ENCODE data around the gene PAN2.
A peak's percentile ranks its signal among the peaks of the same experiment; 100 is the strongest.
"Not testable (repeated sequence)": the region's sequence is repeated elsewhere in the genome, so short reads cannot be mapped to it uniquely, and the experiment has no call there.

Gene PAN2

GRCh38 chr12:56304276-56304675 lies 29.5 kb downstream of the PAN2 start:
- no peak for DNase-seq

DNA sequence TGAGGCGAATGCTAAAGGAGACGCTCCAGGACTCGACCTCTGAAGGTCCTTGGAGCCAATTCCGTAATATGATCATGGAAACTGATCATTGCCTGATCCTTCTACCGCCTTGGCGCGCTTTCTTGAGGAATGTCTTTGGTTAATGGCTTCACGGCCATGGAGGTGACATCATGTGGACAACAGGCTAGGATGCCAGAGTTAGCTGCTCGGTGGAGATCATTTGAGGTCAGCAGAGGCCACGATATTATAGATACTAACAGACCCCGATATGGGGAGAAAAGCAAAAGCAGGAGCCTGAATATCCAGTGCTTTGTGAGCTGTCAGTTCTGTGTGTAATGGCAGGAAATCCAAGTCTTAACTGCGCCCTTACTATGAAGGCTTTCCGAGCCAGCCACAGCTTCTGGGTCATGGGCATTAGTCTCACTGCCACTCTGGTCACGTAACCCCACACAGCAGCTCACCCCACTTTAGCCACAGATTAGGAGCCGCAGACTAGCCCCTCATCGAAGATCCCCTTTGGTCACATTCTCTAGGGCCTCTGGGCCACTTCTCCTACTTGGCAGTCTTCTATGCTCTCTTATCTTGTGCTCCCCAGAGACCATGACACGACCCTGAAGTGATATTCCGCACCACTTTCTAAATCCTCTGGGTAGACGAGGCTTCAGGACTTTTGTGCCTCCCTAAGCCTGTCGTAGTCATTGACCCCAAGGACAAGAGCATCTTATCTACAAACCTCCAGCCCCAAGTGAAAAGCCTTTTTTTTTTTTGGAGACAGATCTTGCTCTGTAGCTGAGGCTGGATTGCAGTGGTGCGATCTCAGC lies 32.9 kb downstream of the PAN2 start:
- DNase-seq = peak; percentile 78

DNA sequence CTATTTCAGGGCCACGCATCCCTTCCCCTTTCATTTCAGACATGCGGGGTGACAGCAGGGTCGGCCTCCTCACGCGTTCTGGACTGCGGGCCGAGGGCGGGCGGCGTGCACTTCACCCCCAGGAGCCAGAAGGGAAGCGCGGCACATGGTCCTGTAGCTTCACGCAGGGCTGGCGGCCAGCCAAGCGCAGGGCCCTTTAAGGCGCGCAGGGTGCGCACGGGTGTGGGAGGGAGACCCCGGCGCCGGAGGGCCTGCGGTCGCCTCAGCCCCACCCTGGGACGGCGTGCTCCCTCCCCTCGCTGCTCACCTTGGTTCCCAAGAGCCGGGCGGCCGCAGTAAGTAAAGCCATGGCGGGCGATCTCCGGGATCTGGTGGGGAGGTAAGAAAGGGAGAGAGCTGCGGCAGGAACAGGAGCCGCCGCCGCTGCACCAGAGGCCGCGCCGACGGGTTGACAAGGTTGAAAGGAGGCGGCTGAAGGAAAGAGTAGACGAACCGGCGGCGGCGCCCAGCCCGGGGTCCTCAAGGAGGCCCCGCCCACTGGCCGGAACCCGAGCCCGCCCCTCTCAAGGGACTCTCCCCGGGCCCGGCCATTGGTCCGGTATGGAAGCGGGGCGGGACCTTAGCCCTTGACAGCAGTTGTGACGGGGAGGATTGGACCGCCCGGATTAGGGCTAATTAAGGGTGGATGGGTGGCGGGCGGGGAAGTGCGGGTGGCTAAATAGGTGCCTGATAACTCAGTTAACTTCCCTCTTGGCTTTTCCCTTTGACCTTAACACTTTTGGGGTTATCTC lies 33.8 kb downstream of the PAN2 start, which contains the start of gene CS:
CS (minus strand) TSS at position 478 of the 791 bp plus-strand sequence; CDS start at position 349, 129 bp downstream.
- peak; percentile 99 for DNase-seq

- DNase-seq = peak; percentile 79
Measured at GRCh38 chr12:56299308-56299852, 34.4 kb downstream of the PAN2 start.

- DNase-seq = no peak
Measured at GRCh38 chr12:56298828-56299227, 35.0 kb downstream of the PAN2 start.

DNA sequence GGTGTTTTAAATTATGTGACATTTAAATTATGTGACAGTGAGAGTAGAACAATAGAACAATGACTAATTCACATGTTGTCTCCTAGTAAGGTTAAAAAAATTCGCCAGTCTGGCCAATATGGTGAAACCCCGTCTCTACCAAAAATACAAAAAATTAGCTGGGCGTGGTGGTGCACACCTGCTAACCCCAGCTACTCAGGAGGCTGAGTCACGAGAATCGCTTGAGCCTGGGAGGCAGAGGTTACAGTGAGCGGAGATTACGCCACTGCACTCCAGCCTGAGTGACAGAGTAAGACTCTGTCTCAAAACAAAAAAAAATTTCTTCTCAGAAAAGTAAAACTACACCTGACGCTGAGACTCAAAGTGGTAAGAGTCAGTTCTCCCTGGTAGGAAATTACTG lies 36.4 kb downstream of the PAN2 start:
- no peak for DNase-seq

- DNase-seq = no peak
Measured at GRCh38 chr12:56296295-56296694, 37.5 kb downstream of the PAN2 start.

DNA sequence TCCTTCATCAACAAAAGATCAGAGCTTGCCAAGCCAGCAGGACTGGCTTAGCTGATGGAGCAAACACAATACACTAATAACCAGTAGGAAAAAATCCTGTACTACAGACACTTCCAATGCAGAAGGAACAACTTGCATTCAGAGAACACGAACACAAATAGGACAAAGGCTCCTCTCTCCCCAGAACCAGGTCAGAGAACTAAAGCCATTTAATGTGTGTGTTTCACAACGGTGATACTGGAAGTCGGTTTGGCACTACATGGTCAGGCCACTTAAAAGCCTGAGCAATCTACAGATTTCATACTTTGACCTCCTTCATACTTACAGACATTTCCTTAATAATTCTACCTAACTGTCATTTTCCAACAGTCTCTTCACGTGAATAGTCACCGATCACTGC lies 40.0 kb downstream of the PAN2 start:
- DNase-seq = no peak

DNA sequence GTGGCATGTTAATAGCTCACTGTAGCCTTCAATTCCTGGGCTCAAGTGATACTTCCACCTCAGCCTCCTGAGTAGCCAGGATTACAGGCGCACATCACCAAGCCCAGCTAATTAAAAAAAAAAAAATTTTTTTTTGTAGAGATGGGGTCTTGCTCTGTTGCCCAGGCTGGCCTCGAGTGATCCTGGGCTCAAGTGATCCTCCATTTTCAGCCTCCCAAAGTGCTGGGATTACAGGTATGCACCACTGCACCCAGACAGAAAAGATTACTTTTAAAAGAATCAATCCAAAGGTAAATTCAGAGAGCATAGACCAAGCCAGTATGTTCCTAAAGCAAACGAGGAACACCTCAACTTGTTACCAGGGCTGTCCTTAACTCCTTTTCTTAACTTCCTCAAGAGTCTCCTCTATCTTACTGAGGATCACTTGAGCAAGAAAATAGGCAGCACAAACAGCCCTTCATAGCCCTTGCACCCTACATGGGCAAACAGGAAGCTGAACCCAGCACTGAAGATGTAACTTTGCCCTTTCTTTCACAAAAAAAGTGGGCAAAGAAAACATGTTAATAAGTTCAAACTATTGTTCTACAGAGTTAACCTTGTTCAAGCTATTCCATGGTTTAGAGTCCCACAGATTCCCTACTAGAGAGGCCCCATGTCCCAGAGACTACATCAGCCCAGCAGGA lies 45.0 kb downstream of the PAN2 start:
- no peak for DNase-seq

DNA sequence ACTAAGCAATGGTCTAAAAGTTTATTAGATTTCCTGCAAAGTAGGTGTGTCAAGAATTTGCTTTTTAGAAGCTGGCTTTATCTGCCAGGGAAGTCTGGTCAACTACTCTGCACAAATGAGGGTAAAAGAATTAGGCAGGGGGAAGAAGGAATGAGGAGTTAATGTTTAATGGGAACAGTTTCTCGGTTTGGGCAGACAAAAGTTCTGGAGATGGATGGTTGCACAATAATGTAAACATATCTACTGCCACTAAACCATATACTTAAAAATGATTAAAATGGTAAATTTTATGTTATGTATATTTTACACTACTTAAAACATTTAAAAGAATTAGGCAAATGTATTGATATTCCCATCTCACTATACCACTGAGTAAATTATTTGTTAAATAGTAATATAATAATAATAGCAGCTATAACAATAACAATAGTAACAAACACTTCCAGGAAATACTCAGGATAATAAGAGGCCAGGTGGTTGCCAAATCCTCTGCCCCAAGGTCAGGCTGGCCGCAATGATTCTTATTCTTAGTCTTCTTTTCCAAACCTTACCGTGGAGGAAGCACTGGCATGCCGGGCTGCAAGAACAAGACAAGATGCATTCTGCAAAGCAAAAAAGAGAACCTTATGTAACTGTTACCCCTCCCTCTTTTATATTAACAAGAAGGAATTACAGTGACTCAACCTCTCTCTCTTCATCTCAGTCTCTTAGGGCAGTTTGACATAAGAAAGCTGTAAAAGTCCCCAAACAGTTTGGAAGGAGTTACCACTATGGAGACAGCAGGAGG lies 47.6 kb downstream of the PAN2 start:
- no peak for DNase-seq

DNA sequence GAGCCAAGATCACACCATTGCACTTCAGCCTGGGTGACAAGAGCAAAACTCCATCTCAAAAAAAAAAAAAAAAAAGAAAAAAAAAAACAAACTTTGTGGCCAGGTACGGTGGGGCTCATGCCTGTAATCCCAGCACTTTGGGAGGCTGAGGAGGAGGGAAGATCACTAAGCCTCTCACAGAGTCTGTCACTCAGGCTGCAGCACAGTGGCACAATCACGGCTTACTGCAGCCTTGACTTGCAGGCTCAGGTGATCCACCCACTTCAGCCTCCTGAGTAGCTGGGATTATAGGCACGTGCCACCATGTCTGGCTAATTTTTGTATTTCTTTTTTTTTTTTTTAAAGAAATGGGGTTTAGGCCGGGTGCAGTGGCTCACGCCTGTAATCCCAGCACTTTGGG lies 49.5 kb downstream of the PAN2 start:
- not testable (repeated sequence) for DNase-seq

DNA sequence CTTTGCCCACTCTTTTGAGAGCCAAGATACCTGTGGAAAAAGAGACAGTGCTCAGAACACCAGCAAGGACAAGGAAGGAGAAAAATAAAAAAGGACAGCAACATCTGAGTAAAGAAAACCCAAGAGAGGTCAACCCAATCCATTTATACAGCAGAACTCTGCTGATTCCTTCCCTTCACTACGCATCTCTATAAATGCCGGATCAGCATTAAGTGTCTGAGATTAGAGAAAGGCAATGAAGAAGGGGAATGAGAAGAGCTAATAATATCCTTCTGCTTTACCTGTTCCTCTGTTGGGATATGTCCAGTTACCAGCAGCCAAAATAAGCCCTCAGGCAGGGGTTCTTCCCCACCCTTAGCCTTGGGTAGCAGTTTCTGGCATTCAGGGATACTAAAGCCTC lies 51.2 kb downstream of the PAN2 start:
- DNase-seq = no peak

DNA sequence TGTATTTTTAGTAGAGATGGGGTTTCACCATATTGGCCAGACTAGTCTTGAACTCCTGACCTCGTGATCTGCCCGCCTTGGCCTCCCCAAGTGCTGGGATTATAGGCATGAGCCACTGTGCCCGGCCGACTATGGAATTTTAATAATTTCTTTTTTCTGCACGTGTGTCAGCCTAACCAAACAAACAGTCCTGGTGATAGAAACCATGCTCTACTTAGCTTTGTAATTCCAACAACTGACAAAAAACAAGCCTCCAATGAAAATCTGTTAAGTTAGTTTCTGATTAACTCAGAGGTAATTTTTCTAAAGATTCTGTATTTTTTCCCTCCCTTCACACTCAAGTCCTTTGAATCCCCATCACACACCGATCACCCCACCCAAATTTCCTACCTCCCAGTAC lies 51.8 kb downstream of the PAN2 start:
- no peak for DNase-seq

GRCh38 chr12:56280849-56281248 lies 53.0 kb downstream of the PAN2 start:
- no peak for DNase-seq

DNA sequence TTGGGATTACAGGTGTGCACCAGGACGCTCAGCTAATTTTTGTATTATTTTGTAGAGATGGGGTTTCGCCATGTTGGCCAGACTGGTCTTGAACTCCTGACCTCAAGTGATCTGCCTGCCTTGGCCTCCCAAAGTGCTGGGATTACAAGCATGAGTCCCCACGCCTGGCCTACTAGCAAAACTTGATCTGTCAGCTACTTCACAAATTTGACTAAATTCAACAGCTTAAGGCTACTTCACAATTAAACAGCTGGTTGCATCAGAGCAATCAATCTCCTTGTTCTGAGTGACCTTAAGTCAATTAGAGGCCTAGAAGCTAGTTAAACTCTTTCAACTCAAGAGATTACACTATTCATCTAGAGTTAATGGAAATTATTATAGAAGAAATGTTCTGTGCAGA lies 54.9 kb downstream of the PAN2 start:
- DNase-seq = no peak

DNA sequence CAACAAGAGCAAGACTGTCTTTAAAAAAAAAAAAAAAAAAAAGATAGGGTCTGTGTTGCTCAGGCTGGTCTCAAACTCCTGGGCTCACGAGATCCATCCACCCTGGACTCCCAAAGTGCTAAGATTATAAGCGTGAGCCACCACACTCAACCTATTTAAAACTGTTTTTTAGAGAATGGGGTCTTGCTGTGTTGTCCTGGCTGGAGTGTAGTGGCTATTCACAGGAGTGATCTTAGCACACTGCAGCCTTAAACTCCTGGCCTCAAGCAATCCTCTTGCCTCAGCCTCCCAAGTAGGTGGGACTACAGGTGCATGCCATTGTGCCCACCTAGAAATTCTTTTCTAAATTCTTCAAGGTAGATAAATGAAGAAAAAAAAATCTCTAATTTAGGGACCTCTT lies 59.5 kb downstream of the PAN2 start:
- no peak for DNase-seq

- DNase-seq = not testable (repeated sequence)
Measured at GRCh38 chr12:56272468-56272867, 61.3 kb downstream of the PAN2 start.

- DNase-seq = peak; percentile 47
Measured at GRCh38 chr12:56271031-56271430, 62.8 kb downstream of the PAN2 start.

DNA sequence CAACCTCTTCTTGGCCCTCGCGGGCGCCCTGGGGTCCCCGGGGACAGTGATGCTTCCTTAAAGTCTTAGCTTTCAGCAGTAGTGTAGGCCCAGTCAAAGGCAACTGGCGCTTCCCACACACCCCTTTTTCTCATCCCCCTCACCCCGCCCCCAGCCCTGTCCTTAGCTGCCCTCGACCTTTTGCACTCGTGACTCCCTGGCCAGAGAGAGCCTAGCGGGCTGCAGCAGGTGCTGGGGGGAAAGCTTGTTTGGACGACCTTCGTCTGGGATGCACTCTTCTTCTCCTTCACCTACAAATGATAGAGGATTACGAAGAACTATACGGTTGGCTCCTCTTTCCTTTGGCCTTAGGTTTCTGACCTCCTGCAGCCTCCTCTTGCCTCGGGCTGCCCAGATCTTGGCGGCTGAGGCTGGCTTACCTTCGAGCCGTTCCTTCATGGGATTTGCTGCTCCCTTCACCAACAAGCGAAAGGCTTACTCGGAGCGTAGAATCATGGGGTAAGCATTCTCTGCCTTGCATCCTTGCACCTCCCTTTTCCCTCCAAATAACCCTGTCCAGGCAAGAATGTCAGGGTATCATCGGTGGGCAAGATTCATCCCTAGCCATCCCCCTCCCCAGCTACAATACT lies 66.2 kb downstream of the PAN2 start:
- DNase-seq = no peak

GRCh38 chr12:56266693-56267442 lies 66.9 kb downstream of the PAN2 start, which contains the start of gene COQ10A:
TSS of gene COQ10A (plus strand) at chr12:56266942. CDS start at chr12:56267119, 177 bp downstream.
- peak; percentile 92 for DNase-seq
